Sigmoid colon (tissue), 3 donors: ENCODE measurements around the gene GALNT18.

Experiments
- CTCF ChIP-seq, 4 experiments: fragments of 450-650 bp in 3 of 4; fragments of 200-600 bp in 1 of 4; IDR thresholded peaks; one replicate each; pipeline ENCODE4 v1.5.1; 2016 to 2019; ENCODE audit warnings: antibody characterized with exemption in 4 of 4, mild to moderate bottlenecking in 3 of 4, moderate library complexity in 2 of 4
- POLR2A ChIP-seq, 2 donors: fragments of 450-650 bp; IDR thresholded peaks; one replicate each; pipeline ENCODE4 v1.6.1; 2016; ENCODE audit warnings: antibody characterized with exemption in 2 of 2, mild to moderate bottlenecking in 2 of 2, moderate library complexity in 2 of 2

DNA sequence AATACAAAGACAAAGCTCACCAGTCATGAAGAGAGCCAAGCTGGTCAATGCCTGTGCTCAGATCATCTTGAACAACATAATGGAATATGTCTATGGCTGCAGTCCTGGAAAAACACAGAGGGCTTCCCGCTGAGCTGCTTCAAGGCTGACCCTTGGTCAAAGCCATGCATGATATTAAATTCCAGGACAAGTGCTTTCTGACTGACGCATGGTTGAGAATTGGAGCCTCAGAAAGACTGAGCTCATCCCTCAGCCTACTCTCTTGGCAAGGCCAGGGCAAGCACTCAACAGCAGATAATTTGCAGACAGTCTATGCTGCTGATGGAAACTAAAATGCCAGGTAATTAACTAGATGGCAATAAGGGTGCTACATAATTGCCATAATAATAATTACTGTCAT, 89.2 kb downstream of the GALNT18 start:
- TF ChIP-seq CTCF (IDR thresholded peaks at IDR 0.05) (no peak), POLR2A (IDR thresholded peaks at IDR 0.05) (no peak)
